Measurements from ENCODE around the gene SMIM35. TPM values are rescaled to one million over a fixed set of nuclear protein-coding genes. Genes with fewer than 3 reads are reported as not detected.

SMIM35 gene
- total and polyA plus RNA-seq, 2 of the 13 experiments (the other 11 are each of a cell fraction or from before 2014, with no cell fraction given), result not detected

- DNase-seq (ENCODE audit: low spot score) (no peak), FAIRE-seq (no peak), ATAC-seq (no peak)
- no peaks in the 10 kb centered on the region for H3K9me3 ChIP-seq (ENCODE audit: low read length)
- POLR2A ChIA-PET, result no interaction called here
- TF ChIP-seq BORCS8-MEF2B (CRISPR knock-in tag; IDR thresholded peaks at IDR 0.05), result no peak
- no peak for TF ChIP-seq CC2D1A (CRISPR knock-in tag; IDR thresholded peaks at IDR 0.05)
- TF ChIP-seq IKZF5 (CRISPR knock-in tag; IDR thresholded peaks at IDR 0.05), result no peak
- TF ChIP-seq ZNF660 (CRISPR knock-in tag; IDR thresholded peaks at IDR 0.05; ENCODE audit: borderline replicate concordance, low read depth), result no peak
- no peak for TF ChIP-seq HNF1B (CRISPR knock-in tag; IDR thresholded peaks at IDR 0.05)
- TF ChIP-seq SRSF9 (IDR thresholded peaks at IDR 0.05; ENCODE audit: borderline replicate concordance, insufficient read depth, low read depth, low read length, poor library complexity, severe bottlenecking), result no peak
- no peak for TF ChIP-seq ZBED4 (CRISPR knock-in tag; IDR thresholded peaks at IDR 0.05; ENCODE audit: borderline replicate concordance)
- no peak for TF ChIP-seq ZNF124 (CRISPR knock-in tag; IDR thresholded peaks at IDR 0.05)
- TF ChIP-seq THAP9 (CRISPR knock-in tag; IDR thresholded peaks at IDR 0.05; ENCODE audit: borderline replicate concordance), result no peak
- no peak for TF ChIP-seq MATR3 (CRISPR knock-in tag; IDR thresholded peaks at IDR 0.05)
- H3K27ac ChIP-seq (ENCODE audit: extremely low read length, insufficient read depth, low read length), result no peak overlapping the region
- no peaks in the 10 kb centered on the region for H3K79me2 ChIP-seq (ENCODE audit: insufficient read depth, low read length)
- CTCF ChIA-PET (ENCODE audit: low intra/inter-chr PET ratio, low total read pairs), result no interaction called here
- in situ Hi-C loops (cut with HindIII; ENCODE audit: extremely low pct_ligation_motif_present, low pct_unique_long_range_greater_than_20kb) (no loop called here), intact Hi-C loops (cut with micrococcal nuclease; ENCODE audit: unreplicated experiment) (no loop called here)
- H3K4me2 ChIP-seq (ENCODE audit: low read depth, low read length), result no peak overlapping the region
- no peak overlapping the region for H3K9ac ChIP-seq (ENCODE audit: insufficient read depth, low read depth, low read length)
- H3K36me3 ChIP-seq (replicated peaks in 1 of 2; ENCODE audit: control insufficient read depth in 1 of 2, insufficient read depth in 2 of 2, low read length in 2 of 2), result no peaks in the 10 kb centered on the region
- no TSS peak for BruUV-seq (replicated peaks)
- no peaks in the 10 kb centered on the region for H3K4me1 ChIP-seq (ENCODE audit: insufficient read depth, low read length)
- H3K27me3 ChIP-seq (ENCODE audit: control insufficient read depth in 1 of 2, insufficient read depth in 2 of 2, low read length in 2 of 2), result peaks cover 0 to 39% of the 10 kb centered on the region in 2 experiments; a peak in 2 of 5 replicates
- no peak overlapping the region for H2AFZ ChIP-seq (ENCODE audit: low read length)
- H4K20me1 ChIP-seq (ENCODE audit: insufficient read depth, low read length), result no peaks in the 10 kb centered on the region
- H3K4me3 ChIP-seq (replicated peaks in 1 of 3; ENCODE audit: insufficient read depth in 1 of 3, low read depth in 2 of 3, low read length in 3 of 3), result no peak overlapping the region
- 22% methylated on average over 5 of the region's 5 CpGs for WGBS (ENCODE audit: low lambda C conversion rate)
These were observed 117.4 kb downstream of the SMIM35 start for GRCh38 chr11:117969160-117969991.
